Lung (tissue), 12 donors: Measurements from ENCODE around the gene MIGA2. TPM values are rescaled to one million over a fixed set of nuclear protein-coding genes. Genes with fewer than 3 reads are reported as not detected.
"Not testable (repeated sequence)": the region's sequence is repeated elsewhere in the genome, so short reads cannot be mapped to it uniquely, and the experiment has no call there.

Experiments used
- ATAC-seq: fragments of 200-7000 bp; cut with Tn5 transposase; one replicate; pipeline ENCODE4 v1.9.1; 2020; ENCODE audit warnings: moderate number of reproducible peaks; ENCODE audit not compliant: insufficient read depth, low FRiP score
- DNase-seq, 3 donors: peaks; one replicate each; pipeline ENCODE4 v3.0.0-alpha.2; 2013 to 2017
- H3K27ac ChIP-seq, 2 donors: one replicate each; pipeline ENCODE4 v1.5.1; 2013; ENCODE audit warnings: mild to moderate bottlenecking in 2 of 2, moderate library complexity in 2 of 2, control low read depth in 1 of 2, inconsistent platforms in 1 of 2, low read depth in 1 of 2, low read length in 1 of 2
- H3K27me3 ChIP-seq, 3 donors: one replicate each; pipeline ENCODE4 v1.5.1; 2013; ENCODE audit warnings: low read length in 2 of 3; ENCODE audit not compliant: control insufficient read depth in 3 of 3, insufficient read depth in 3 of 3
- H3K36me3 ChIP-seq, 4 donors: one replicate each; pipeline ENCODE4 v1.5.1; 2013; ENCODE audit warnings: low read length in 4 of 4, mild to moderate bottlenecking in 1 of 4, moderate library complexity in 1 of 4; ENCODE audit not compliant: control insufficient read depth in 4 of 4, insufficient read depth in 4 of 4
- H3K4me1 ChIP-seq, 5 donors: one replicate each; pipeline ENCODE4 v1.5.1; 2013; ENCODE audit warnings: low read length in 5 of 5, mild to moderate bottlenecking in 2 of 5, moderate library complexity in 1 of 5; ENCODE audit not compliant: control insufficient read depth in 5 of 5, insufficient read depth in 5 of 5
- H3K4me3 ChIP-seq: one replicate; pipeline ENCODE4 v1.5.1; 2013; ENCODE audit warnings: mild to moderate bottlenecking, control low read depth, moderate library complexity
- H3K9ac ChIP-seq, 2 donors: one replicate each; pipeline ENCODE4 v1.5.1; 2013; ENCODE audit warnings: low read length in 2 of 2, control low read depth in 1 of 2; ENCODE audit not compliant: insufficient read depth in 1 of 2
- H3K9me3 ChIP-seq, 4 donors: one replicate each; pipeline ENCODE4 v1.5.1; 2013; ENCODE audit warnings: low read length in 3 of 4, mild to moderate bottlenecking in 1 of 4, moderate library complexity in 1 of 4; ENCODE audit not compliant: control insufficient read depth in 4 of 4, insufficient read depth in 3 of 4
- CTCF ChIP-seq: IDR thresholded peaks from 2 replicates; pipeline ENCODE4 v1.5.1; 2012; ENCODE audit warnings: mild to moderate bottlenecking; ENCODE audit errors: control extremely low read depth, extremely low read depth
- WGBS, 2 donors: extraction: QIAGEN DNeasy Blood & Tissue Kit; methylation state at CpG; one replicate each; pipeline ENCODE4 v1.1.7; 2013; 5-methylcytosine and 5-hydroxymethylcytosine counted together
- polyA plus RNA-seq, 2 donors: library from polyadenylated mRNA; stranded (reverse); fragments of 200-250 nt; gene quantifications; one replicate each; pipeline ENCODE4 v1.2.1, GENCODE V29; 2013
- total RNA-seq, 2 donors: library from RNA; depleted of rRNA in 1 of 2; stranded (reverse); fragments of >200 nt in 1 of 2; gene quantifications; one replicate each; pipeline ENCODE4 v1.2.1, GENCODE V29; 2014 to 2021
- donor health status: control.
- donor health status: control.
- donor health status: Bipolar disorder and iron deficiency.
- donor health status: healthy.
- donor health status: DM: yes; HTN: yes; CAD: no.

MIGA2 gene
- total and polyA plus RNA-seq, 4 donors, result 18.6 to 31.6 (median 21.0) TPM

DNA sequence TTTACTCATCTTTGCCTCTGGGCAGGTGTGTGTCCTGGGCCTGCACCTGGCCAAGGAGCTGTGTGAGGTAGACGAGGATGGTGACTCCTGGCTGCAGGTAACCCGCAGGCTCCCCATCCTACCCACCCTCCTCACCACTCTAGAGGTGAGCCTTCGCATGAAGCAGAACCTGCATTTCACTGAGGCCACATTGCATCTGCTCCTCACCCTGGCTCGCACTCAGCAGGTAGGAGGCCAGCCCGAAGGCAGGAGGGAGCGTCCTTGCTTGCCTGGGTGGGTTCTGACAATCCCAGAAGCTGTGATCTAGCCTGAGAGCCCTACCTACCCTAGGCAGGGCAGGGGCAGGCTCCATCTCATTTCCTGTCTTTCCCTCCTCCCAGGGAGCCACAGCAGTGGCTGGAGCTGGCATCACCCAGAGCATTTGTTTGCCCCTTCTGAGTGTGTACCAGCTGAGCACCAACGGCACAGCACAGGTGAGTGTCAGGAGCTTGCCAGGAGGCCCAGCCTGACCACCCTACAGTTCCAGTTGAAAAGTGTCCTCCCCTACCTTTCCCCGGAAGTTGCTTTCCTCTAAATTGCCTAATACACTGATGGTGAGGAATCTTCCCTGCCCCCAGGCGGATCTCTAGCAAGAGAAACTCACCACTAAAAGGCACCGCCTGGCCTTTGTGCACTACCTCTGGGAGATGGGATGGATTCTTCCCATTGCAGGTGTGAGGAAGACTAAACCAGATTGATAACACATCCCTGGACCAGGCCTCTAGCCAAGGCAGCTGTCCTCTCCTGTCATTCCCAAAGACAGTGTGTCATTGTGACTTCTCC is 34.7 kb upstream of the MIGA2 start:
- H3K27me3 ChIP-seq, result no peaks in the 10 kb centered on the region
- no peak for ATAC-seq
- H3K4me3 ChIP-seq, result no peak overlapping the region
- H3K9ac ChIP-seq, result no peak overlapping the region
- no peaks in the 10 kb centered on the region for H3K4me1 ChIP-seq
- no peak overlapping the region for H3K27ac ChIP-seq
- no peaks in the 10 kb centered on the region for H3K9me3 ChIP-seq
- no peak for DNase-seq
- peaks cover 27 to 69% (median 61%) of the 10 kb centered on the region in 4 donors for H3K36me3 ChIP-seq
- TF ChIP-seq CTCF, result no peak
- WGBS, 2 donors, result 94 to 95% methylated on average over 10 of the region's 10 CpGs

- H3K4me3 ChIP-seq, result no peak overlapping the region
- 97 to 98% methylated on average over 9 of the region's 9 CpGs for WGBS, 2 donors
Measured at GRCh38 chr9:129002992-129003391, 33.4 kb upstream of the MIGA2 start.

DNA sequence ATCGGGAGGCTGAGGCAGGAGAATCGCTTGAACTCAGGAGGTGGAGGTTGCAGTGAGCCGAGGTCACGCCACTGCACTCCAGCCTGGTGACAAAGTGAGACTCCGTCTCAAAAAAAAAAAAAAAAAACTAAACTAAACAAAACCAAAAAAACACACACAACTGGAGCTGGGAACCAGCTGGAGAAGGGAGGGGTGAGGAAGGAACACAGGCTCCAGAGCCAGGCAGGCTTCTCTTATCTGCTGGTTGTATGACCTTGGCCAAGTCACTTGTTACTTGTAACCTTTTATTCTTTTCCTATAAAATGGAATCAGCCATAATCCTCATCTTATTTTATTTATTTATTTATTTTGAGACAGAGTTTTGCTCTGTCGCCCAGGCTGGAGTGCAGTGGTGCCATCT is 32.3 kb upstream of the MIGA2 start:
- H3K9me3 ChIP-seq, H3K9ac ChIP-seq, H3K27ac ChIP-seq, ATAC-seq, H3K27me3 ChIP-seq, H3K4me1 ChIP-seq, DNase-seq, H3K4me3 ChIP-seq: not testable (repeated sequence)
- H3K36me3 ChIP-seq, result peaks cover 11 to 72% (median 50%) of the 10 kb centered on the region in 4 donors
- 92 to 95% methylated on average over 6 of the region's 6 CpGs for WGBS, 2 donors

More at GRCh38 chr9:129002992-129003391, 33.4 kb upstream of the MIGA2 start:
- no peak overlapping the region for H3K9ac ChIP-seq
- H3K36me3 ChIP-seq, result peaks cover 20 to 68% (median 58%) of the 10 kb centered on the region in 4 donors
- ATAC-seq (no peak), DNase-seq (no peak)
- H3K27me3 ChIP-seq, result no peaks in the 10 kb centered on the region
- no peak for TF ChIP-seq CTCF
- no peaks in the 10 kb centered on the region for H3K9me3 ChIP-seq
- H3K4me1 ChIP-seq, result no peaks in the 10 kb centered on the region
- no peak overlapping the region for H3K27ac ChIP-seq

- TF ChIP-seq CTCF, result no peak
- H3K27ac ChIP-seq, result no peak overlapping the region
- no peak overlapping the region for H3K4me3 ChIP-seq
- ATAC-seq (no peak), DNase-seq (no peak)
- no peak overlapping the region for H3K9ac ChIP-seq
- no peaks in the 10 kb centered on the region for H3K4me1 ChIP-seq
- H3K27me3 ChIP-seq, result no peaks in the 10 kb centered on the region
- no peaks in the 10 kb centered on the region for H3K9me3 ChIP-seq
- WGBS, 2 donors, result 85 to 88% methylated on average over 10 of the region's 10 CpGs
- H3K36me3 ChIP-seq, result peaks cover 4 to 73% (median 38%) of the 10 kb centered on the region in 4 donors
Measured at GRCh38 chr9:129005336-129005997, 31.0 kb upstream of the MIGA2 start.
